KBM-7 (cell line): ENCODE measurements around the gene ECT2.
"Not testable (repeated sequence)": the region's sequence is repeated elsewhere in the genome, so short reads cannot be mapped to it uniquely, and the experiment has no call there.

Source experiments
- DNase-seq: peaks from one replicate; pipeline ENCODE4 v3.0.0-alpha.2; 2015
- in situ Hi-C: fragments of 300-500 bp; cut with MboI; formaldehyde crosslinking; loops from 2 replicates; pipeline ENCODE4 v1.14.3; 2020; ENCODE audit warnings: low sequenced_read_pairs, low pct_unique_long_range_greater_than_20kb, mixed read lengths

ECT2 gene

DNA sequence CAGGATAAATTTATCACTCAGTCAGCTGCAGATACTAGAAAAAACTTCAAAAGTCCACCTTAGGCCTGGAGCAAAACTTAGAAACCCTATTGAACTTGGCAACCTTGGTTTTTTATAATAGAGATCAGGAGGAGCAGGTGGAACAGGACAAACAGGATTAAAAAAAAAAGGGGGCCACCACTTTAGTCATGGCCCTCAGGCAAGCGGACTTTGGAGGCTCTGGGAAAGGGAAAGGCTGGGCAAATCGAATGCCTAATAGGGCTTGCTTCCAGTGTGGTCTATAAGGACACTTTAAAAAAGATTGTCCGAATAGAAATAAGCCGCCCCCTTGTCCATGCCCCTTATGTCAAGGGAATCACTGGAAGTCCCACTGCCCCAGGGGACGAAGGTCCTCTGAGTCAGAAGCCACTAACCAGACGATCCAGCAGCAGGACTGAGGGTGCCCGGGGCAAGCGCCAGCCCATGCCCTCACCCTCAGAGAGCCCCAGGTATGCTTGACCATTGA, 27.9 kb upstream of the ECT2 start:
- in situ Hi-C loops, DNase-seq: not testable (repeated sequence)

DNA sequence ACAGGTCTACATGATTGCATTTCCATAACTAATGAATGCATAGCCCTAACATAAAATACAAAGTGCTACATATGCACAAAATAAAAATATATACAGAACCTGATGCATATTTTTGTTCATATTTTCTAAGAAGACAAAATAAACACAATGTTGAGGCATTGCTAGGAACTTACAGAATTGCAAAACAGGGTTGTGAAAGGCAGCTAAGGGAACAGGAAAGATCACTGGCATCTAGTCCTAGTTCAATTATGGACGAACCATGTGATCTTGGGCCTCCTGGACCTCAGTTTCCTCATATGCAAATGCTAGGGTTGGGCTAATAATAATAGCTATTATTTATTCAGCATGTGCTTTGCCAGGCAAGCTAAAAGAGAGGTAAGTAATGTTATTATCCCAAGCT, 24.1 kb upstream of the ECT2 start:
- in situ Hi-C loops = no loop called here
- no peak for DNase-seq

DNA sequence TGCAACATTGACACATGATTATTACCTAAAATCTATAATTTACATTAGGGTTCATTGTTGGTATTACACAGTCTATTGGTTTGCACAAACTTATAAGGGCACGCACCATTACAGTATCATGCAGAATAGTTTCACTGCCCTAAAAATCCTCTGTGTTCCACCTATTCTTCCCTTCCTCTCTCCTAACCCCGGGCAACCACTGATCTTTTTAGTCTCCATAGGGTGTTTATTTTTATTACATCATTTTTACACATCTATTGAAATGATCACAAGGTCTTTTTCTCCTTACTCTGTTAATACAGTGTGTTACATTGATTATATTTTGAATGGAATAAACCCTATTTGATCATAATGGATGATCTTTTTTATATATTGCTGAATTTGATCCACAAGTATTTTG, 15.5 kb upstream of the ECT2 start:
- DNase-seq = no peak
- in situ Hi-C loops = no loop called here

DNA sequence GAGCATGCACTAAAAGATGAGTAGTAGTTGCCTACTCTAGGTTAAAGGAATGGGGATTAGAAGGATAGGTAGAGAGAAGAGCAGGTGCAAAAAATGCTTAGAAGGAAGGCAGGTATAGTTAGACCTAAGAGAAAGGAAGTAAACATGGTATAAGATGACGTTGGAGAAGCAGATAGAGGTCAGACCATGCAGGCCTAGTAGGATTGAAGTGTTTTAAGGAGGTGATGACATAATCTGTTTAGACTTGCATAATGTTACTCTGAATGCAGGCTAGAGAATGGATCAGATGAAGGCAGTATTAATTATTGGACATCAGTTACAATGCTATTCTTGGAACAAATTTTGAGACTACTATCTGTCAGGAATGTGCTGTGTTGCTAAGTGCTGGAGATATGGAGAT, 11.1 kb upstream of the ECT2 start:
- in situ Hi-C loops = no loop called here
- no peak for DNase-seq

DNA sequence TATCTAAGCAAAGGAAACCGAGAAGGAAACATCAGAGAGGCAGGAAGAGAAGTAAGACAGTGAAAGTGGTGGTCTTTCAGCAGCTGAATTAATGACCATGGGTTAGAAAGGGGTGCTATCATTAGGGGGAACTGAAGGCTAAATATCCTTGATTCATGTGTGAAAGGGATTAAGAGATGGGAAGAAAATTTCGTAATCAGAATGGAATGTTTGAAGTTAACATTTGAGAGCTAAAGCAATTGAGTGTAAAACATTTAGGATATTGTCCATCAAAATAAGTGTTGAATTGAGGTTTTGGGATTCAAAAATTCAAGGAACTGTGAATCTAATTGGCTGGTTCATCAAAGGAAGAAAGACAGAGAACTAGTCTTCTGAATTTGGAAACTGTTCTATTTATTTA, 4.1 kb upstream of the ECT2 start:
- in situ Hi-C loops = no loop called here
- DNase-seq = no peak

DNA sequence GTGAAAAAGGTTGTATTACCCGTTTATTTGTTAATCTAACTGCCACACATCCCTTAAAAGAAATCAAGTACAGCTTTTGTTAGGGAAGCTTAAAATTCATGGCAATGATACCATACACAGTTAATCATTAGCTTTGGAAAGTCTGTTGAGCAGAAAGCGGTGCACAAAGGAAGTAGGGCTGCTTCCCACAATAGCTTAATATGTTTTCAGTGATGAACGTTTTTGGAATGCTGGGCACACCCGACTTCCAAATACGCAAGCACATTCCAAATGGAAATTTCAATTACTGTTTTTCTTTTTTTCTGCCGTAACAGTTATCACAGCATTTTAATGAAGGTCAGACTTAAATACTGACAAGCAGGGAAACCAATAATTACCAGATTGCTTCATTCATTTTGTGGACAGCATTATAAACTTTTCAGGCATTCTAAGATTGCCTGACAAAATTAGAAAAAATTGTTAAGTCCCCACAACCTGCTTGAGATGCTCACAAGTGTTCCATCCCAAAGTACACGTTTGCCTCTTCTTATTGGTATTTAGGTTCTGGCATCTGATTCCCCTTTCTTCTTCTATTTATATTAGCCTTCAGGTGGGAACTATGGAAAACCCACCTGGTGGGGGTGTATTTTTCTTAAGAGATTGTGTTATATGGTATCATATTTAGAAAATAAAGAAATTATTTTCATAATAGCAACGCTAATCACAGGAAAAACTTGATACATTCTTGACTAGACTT, 1.1 kb upstream of the ECT2 start:
- in situ Hi-C loops = no loop called here
- DNase-seq = no peak

DNA sequence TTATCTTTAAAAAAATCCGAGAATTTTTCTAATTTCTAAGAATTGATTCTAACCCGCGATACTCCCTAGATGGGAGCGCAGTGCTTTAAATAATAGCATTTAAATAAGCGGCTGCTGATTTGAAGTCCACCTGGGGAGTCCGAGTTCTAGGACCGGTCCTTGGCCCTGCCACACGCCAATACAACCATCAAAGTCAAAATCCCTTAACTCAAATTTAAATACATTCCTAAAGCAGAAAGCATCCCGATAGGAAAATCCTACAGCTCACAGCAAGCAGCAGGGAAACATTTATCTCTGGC, 508 bp upstream of the ECT2 start:
- in situ Hi-C loops = no loop called here
- no peak for DNase-seq

DNA sequence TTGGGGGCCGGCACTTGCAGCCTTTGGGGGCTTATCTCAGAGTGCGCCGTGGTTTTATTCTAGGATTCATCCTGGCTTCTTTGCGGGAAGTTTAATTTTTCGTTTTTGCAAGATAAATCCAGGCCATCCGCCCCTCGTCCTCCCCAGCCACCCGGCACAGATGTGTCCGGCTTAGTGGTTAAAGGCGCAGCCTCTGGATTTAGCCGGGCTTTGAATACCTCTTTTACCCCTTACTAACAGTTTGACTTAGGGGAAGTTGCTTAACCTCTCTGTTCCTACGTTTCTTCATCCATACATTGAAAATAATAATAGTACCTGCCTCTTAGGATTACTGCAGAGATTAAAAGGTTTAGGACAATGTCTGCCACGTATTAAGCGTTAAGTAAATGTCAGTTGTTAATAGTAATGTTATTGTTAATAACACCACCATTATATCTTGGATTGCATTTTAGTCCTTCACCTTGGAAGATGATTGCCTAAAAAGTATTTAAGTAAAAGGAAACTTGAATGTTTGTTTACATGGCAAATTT, 714 bp downstream of the ECT2 start:
- DNase-seq = peak; percentile 67

DNA sequence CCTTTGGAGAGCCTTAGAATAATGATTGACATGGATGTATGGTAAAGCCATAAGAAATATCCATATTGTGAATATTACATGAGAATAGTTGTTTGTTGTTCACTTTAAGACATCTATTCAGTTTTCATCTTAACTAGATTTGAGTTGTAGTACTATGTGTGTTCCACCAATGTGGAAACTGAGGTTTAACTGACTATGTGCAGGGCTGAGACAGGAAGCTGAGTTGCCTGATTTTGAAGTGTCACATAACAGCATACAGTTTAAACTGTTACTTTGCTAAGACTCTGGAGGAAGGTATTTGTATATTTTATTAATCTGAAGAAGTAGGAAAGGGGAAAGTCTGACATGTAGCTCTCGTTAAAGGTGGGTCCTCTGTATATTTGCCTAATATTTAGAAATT, 2.1 kb downstream of the ECT2 start:
- DNase-seq = no peak
- in situ Hi-C loops = no loop called here

More for the DNA sequence above, 714 bp downstream of the ECT2 start:
- in situ Hi-C loops = no loop called here

DNA sequence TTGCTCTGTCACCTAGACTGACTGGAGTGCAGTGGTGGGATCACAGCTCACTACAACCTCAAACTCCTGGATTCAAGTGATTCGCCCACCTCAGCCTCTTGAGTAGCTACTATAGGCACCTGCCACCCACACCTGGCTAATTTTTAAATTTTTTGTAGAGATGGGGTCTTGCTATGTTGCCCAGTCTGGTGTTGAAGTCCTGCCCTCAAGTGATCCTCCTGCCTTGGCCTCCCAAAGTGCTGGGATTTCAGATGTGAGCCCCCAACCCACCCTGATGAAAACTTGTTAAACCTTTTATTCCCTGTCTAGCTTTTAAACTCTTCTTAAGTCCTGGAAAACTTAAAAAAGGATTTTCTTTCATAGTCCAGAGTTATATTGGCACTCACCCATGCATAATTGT, 2.6 kb downstream of the ECT2 start:
- in situ Hi-C loops = no loop called here
- no peak for DNase-seq

DNA sequence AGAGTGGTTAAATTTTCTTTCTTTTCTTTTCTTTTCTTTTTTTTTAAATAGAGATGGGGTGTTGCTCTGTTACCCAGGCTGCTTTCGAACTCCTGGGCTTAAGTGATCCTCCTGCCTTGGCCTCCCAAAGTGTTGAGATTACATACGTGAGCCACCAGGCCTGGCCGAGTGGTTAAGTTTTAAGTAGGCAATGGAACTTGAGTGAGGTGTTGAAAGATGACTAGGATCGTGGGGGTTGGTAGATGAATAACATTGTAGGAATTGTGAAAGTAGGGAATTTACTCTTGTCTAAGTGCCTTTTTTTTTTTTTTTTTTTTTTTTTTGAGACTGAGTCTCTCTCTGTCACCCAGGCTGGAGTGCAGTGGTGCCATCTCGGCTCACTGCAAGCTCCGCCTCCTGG, 9.9 kb downstream of the ECT2 start:
- in situ Hi-C loops, DNase-seq: not testable (repeated sequence)

DNA sequence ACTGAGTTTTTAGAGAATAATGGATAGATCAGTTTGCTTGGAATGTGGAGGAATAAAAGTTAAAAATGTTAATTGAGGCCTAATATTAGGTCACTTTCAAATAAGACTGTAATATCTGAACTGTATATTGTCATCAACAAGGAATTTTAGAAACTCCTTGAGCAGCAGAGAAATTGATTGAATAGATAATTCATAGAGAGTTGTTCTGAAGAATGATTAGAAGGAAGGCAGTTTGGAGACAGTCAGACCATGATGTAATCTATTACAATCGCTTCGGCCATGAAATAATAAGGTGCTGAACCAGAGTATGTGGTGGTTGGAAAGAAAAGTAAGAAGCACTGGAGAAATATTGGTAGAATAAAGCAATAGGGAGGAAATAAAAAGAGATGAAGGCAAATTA, 15.7 kb downstream of the ECT2 start:
- DNase-seq = no peak

DNA sequence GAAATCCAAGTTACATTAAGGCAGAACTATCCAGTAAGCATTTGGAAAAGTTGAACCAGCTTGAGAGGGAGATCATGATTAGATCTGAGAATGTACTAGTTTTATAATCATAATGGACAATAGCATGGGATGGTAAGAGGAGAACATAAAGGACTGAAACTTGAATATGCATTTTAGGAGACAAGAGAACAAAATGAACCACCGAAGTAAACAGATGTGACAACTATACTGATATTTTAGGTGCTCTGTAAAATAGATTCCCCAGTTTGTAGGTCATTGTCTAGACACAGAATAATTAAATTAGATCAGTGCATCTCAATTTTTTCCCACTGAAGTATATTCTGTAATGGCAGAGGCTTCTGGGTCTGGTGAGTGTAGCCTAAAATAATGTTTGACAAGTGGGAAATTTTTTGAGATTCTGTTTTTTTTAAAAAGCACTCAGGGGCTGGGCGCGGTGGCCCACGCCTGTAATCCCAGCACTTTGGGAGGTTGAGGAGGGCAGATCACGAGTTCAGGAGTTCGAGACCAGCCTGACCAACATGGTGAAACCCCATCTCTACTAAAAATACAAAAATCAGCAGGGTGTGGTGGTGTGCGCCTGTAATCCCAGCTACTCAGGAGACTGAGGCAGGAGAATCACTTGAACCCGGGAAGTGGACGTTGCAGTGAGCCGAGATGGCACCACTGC, 16.3 kb downstream of the ECT2 start:
- in situ Hi-C loops = no loop called here
- DNase-seq = no peak

More for the DNA sequence above, 15.7 kb downstream of the ECT2 start:
- in situ Hi-C loops = no loop called here

DNA sequence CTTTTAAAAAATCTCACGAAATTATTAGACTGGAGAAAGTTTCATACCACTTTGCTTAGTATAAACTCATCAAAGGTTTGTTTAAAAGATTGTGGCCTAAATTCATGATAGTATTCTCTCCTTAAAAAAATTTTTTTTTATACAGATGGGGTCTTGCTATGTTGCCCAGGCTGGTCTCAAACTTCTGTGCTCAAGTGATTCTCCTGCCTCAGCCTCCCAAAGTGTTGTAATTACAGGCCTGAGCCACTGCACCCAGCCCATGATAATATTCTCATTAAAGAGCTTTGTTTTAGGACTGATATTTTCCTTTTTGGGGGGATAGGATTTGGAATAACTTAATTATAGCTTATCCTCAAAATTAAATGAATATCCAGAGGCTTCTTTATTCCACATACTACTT, 19.9 kb downstream of the ECT2 start:
- in situ Hi-C loops = no loop called here
- no peak for DNase-seq

DNA sequence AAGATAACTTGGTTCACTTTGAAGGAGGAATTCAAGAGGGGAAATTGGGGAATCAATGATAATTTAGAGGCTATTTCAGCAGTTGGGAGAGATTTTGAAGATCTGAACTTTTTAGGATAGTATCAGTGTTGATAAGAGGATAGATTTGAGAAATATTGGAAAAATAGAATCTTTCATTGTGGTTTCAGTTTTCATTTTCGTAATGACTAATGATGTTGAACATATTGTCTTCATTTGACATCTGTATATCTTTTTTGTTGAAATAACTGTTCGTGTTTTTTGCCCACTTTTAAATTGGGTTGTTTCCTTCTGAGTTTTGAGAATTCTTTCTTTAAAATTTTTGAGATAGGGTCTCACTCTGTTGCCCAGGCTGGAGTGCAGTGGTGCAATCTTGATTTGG, 21.1 kb downstream of the ECT2 start:
- no peak for DNase-seq
- in situ Hi-C loops = no loop called here

DNA sequence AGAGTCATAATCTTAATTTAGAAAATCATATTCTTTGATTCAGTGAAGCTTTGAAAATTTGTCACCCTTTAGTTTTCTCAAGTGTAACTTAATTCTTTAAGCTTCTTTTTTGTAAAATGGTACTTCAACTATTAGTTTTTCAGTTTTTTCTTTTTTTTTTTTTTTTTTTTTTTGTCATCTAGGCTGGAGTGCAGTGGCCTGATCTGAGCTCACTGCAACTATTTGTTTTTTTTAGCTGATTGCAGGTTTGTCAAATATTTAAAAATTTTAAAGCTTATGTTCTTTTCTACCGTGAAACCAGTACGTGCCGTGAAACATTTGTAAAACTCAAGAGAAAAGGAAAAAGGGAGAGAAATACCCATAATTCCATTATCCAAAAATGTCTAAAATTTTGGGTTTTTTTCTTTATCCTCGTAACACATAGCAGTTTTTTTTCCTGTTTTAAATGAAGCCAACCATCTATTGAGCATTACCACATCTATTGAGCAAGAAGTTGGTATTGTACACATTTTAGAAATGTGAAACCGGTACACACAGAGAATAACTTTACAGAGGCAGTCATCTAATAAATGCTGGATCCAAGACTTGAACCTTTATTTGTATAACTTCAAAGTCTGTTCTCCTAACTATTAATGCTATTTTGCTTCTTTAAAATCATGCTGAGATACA, 25.7 kb downstream of the ECT2 start:
- in situ Hi-C loops = no loop called here
- no peak for DNase-seq

DNA sequence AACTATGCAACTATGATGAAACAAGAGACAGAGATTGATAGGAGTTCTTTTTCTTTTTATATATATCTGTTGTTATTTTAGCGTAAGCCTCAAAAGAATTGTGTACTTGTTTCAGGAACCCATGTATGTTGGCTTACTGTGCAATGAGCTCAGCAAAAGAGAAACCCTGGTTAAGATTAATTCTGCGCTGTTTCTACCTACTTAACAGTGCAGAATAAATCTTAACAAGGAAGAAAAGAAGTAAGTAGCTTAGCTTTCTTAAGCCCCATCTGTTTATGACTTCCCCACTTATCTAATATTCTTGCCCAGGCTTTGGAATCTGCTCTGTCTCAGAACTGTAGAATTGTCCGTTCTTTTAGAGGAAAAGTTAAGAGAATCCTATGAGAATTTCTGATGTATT, 27.4 kb downstream of the ECT2 start:
- DNase-seq = no peak
- in situ Hi-C loops = no loop called here

DNA sequence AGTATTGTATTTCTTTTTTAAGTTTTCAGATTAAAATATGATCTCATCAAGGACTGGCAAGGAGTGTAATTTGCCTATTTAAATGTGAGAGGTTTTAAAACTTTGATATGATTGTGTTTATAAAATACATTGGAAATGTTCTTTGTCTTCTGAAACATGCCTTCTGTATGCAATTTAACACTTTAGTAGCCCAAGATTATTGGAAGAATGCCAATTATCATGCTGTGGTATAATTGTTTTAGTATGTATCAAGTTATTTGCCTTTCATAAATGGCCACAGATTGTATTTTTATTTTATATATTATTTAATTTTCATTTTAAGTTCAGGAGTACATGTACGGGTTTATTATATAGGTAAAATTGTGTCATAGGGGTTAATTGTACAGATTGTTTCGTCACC, 31.7 kb downstream of the ECT2 start:
- in situ Hi-C loops = no loop called here
- no peak for DNase-seq

DNA sequence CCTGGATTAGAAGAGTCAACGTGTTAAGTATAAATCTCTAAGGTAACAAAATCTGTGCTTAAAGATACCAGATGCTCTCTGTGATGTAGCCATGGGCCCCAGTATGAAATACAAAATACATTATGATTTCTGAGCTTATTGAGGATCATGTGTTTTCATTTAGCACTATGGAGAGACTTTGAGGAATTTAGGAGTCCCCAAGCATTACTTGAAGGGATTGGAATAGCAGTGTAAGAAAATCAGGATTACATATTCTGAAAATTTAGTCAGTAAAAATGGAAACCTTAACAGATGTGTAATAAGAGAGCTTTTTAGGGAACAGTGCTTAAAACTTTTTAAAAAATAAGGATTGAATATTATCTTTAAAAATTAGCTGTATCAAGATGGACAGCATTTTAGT, 35.5 kb downstream of the ECT2 start:
- in situ Hi-C loops = no loop called here
- DNase-seq = no peak

DNA sequence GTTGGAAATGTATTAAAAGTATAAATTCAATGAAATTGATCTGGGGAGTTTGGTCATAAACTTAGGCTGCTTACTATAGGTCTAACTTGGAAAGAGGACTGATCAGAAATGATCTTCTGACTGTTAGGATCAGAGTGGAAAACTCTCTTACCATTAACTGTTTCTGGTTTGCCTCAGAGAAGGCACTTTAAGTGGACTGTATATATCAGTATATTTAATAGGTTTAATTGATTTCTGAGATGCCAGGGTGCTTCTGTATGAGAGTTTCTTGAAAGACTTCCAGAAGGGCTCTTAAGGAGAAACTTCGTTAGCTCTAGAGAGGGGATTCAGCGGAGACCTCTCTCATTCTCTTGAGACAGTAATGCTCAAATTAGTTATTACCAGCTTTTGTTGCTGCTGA, 36.5 kb downstream of the ECT2 start:
- no peak for DNase-seq
- in situ Hi-C loops = no loop called here
